ENCODE measurements around the gene RNF217. TPM values are rescaled to one million over a fixed set of nuclear protein-coding genes. Genes with fewer than 3 reads are reported as not detected.
"Not testable (repeated sequence)": the region's sequence is repeated elsewhere in the genome, so short reads cannot be mapped to it uniquely, and the experiment has no call there.

The RNF217 gene, protein sequence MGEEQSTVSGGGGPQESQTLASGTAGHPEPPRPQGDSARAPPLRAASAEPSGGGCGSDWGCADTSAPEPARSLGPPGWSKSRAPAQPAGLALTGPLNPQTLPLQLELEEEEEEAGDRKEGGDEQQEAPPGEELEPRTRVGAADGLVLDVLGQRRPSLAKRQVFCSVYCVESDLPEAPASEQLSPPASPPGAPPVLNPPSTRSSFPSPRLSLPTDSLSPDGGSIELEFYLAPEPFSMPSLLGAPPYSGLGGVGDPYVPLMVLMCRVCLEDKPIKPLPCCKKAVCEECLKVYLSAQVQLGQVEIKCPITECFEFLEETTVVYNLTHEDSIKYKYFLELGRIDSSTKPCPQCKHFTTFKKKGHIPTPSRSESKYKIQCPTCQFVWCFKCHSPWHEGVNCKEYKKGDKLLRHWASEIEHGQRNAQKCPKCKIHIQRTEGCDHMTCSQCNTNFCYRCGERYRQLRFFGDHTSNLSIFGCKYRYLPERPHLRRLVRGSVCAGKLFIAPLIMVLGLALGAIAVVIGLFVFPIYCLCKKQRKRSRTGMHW
- 10 to 100 TPM in 3 of 4 donors, 1 to 10 TPM in 1; 4.5 to 15.5 (median 12.4) TPM for total RNA-seq

DNA sequence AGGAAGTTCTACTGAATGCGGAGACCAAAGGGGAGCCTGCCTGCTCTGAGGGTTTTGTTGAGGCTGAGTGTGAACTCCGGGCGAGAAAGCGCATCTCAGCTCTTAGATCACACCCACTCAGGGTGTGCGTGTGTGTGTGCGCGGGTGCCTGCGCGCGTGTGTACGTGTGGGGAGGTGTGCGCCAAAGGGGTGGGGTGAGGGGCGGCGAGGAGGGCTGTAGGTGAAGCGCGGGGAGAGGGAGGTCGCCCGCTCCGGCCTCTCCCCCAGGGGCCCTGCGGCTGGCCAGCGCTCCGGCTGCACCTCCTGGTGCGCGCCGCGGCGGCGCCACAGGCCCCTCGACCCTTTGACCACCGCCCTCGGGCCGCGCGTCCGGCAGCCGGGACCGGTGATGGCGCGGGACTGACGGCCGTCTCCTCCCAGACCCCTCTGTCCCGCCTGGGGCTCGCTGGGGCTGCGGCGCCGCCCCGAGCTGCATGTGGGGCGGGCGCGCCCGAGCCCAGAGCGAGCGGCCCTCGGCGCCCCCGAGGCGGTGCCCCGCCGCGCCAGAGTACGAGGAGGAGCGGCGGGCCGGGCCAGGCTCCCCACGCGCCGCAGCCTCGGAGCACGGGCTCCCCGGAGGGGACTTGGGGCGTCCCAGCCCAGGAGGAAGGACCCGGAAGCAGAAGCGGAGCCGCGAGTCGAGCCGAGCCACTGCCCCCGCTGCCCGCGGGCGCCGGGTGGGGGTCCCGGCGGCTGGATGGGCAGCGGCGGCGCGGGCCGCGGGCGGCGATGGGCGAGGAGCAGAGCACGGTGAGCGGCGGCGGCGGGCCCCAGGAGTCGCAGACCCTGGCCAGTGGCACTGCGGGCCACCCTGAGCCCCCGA, at the start of gene RNF217:
TSS of gene RNF217 (plus strand) at position 661 of the 862 bp plus-strand sequence. CDS start at position 769, 108 bp downstream.
- ATAC-seq, result peak; percentile 34 to 39
- peak within 1 kb of the TSS; percentile 83 to 92 (median 90) for H3K27ac ChIP-seq
- no peaks in the 10 kb centered on the region for H3K9me3 ChIP-seq
- intact Hi-C loops (cut with DNase I; ENCODE audit: low total_unique reads) (loop anchor here (2.0 to 10.0 kb wide), 5 partner anchors 37 to 823 kb away; partner anchors contain the start of genes HDDC2 and HEY2), in situ Hi-C loops (cut with MboI; ENCODE audit: low sequenced_read_pairs in 4 of 4) (no loop called here)
- TF ChIP-seq, protein P1, sequence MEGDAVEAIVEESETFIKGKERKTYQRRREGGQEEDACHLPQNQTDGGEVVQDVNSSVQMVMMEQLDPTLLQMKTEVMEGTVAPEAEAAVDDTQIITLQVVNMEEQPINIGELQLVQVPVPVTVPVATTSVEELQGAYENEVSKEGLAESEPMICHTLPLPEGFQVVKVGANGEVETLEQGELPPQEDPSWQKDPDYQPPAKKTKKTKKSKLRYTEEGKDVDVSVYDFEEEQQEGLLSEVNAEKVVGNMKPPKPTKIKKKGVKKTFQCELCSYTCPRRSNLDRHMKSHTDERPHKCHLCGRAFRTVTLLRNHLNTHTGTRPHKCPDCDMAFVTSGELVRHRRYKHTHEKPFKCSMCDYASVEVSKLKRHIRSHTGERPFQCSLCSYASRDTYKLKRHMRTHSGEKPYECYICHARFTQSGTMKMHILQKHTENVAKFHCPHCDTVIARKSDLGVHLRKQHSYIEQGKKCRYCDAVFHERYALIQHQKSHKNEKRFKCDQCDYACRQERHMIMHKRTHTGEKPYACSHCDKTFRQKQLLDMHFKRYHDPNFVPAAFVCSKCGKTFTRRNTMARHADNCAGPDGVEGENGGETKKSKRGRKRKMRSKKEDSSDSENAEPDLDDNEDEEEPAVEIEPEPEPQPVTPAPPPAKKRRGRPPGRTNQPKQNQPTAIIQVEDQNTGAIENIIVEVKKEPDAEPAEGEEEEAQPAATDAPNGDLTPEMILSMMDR (IDR thresholded peaks at IDR 0.05 in 4 of 5, conservative IDR thresholded peaks at IDR 0.05 in 1 of 5), result peak in 1 of 5 experiments; percentile 10
- TF ChIP-seq POLR2A (IDR thresholded peaks at IDR 0.05), result peak; percentile 50 to 54
- peaks cover 34 to 43% of the 10 kb centered on the region in 2 donors for H3K4me1 ChIP-seq
- H3K36me3 ChIP-seq, result no peaks in the 10 kb centered on the region
- H3K4me3 ChIP-seq, result peak within 1 kb of the TSS; percentile 72 to 87 (median 81)
- no peaks in the 10 kb centered on the region for H3K27me3 ChIP-seq
- DNase-seq, result peak; percentile 29 to 59

DNA sequence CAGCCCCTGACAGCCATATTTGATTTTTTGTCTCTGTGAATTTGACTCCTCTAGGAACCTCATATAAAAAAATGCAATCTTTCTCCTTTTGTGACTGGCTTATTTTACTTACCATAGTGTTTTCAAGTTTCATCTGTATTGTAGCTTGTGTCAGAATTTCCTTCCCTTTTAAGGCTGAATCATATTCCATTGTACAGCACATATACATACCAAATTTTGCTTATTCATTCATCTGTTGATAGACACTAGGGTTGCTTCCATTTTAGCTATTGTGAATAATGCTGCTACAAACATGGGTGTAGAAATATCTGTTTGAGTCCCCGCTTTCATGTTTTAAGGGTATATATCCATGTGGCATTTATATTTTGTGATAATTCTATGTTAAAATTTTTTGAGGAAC, 49.2 kb upstream of the RNF217 start:
- no peak for ATAC-seq
- Histone ChIP-seq H3K9me3 (no peaks in the 10 kb centered on the region), H3K27me3 (no peaks in the 10 kb centered on the region), H3K4me3 (no peak overlapping the region), H3K4me1 (no peaks in the 10 kb centered on the region), H3K36me3 (no peaks in the 10 kb centered on the region), H3K27ac (no peak overlapping the region)
- TF ChIP-seq, protein P1 (IDR thresholded peaks at IDR 0.05 in 4 of 5, conservative IDR thresholded peaks at IDR 0.05 in 1 of 5), result no peak
- no peak for DNase-seq
- intact Hi-C loops (cut with DNase I; ENCODE audit: low total_unique reads), result no loop called here
- in situ Hi-C loops (cut with MboI; ENCODE audit: low sequenced_read_pairs in 4 of 4), result no loop called here

GRCh38 chr6:124917769-124918168, 44.5 kb upstream of the RNF217 start:
- no peaks in the 10 kb centered on the region for H3K9me3 ChIP-seq
- no peak for ATAC-seq
- H3K27ac ChIP-seq, result no peak overlapping the region
- in situ Hi-C loops (cut with MboI; ENCODE audit: low sequenced_read_pairs in 4 of 4) (no loop called here), intact Hi-C loops (cut with DNase I; ENCODE audit: low total_unique reads) (no loop called here)
- no peaks in the 10 kb centered on the region for H3K4me1 ChIP-seq
- H3K27me3 ChIP-seq, result no peaks in the 10 kb centered on the region
- TF ChIP-seq, protein P1 (IDR thresholded peaks at IDR 0.05 in 4 of 5, conservative IDR thresholded peaks at IDR 0.05 in 1 of 5), result no peak
- no peak for TF ChIP-seq POLR2A (IDR thresholded peaks at IDR 0.05)
- no peaks in the 10 kb centered on the region for H3K36me3 ChIP-seq
- DNase-seq, result no peak
- H3K4me3 ChIP-seq, result no peak overlapping the region

GRCh38 chr6:124919703-124920102, 42.5 kb upstream of the RNF217 start:
- ATAC-seq; H3K36me3 ChIP-seq; intact Hi-C loops (cut with DNase I; ENCODE audit: low total_unique reads); H3K27me3 ChIP-seq; H3K27ac ChIP-seq; in situ Hi-C loops (cut with MboI; ENCODE audit: low sequenced_read_pairs in 4 of 4); H3K9me3 ChIP-seq; DNase-seq; H3K4me3 ChIP-seq; H3K4me1 ChIP-seq: not testable (repeated sequence)
